Prostate gland (tissue), 2 donors: ENCODE results near the gene CHRNA1. TPM values are rescaled to one million over a fixed set of nuclear protein-coding genes. Genes with fewer than 3 reads are reported as not detected.

ENCODE experiments used
- DNase-seq: peaks from one replicate; pipeline ENCODE4 v3.0.0-alpha.2; 2019; ENCODE audit warnings: low spot score
- H3K27ac ChIP-seq, 2 donors: fragments of 200-600 bp; sonication (generic); 2 replicates each; pipeline ENCODE4 v1.5.1; 2017 to 2019
- H3K27me3 ChIP-seq: fragments of 200-600 bp; sonication (generic); replicated peaks from 2 replicates; pipeline ENCODE4 v1.5.1; 2019; ENCODE audit not compliant: insufficient read depth
- H3K36me3 ChIP-seq, 2 donors: fragments of 200-600 bp; sonication (generic); 1 replicate in 1 of 2; 2 replicates in 1 of 2; pipeline versions ENCODE4 v1.5.1 to v1.8.1; 2017 to 2019
- H3K4me1 ChIP-seq: fragments of 200-600 bp; sonication (generic); replicated peaks from 2 replicates; pipeline ENCODE4 v1.5.1; 2019
- H3K4me3 ChIP-seq, 2 donors: fragments of 200-600 bp; sonication (generic); 2 replicates each; pipeline ENCODE4 v1.5.1; 2017 to 2019
- H3K9me3 ChIP-seq: fragments of 200-600 bp; sonication (generic); 2 replicates; pipeline ENCODE4 v1.5.1; 2017
- POLR2A ChIP-seq: fragments of 450-650 bp; IDR thresholded peaks from one replicate; pipeline ENCODE4 v1.6.1; 2016; ENCODE audit warnings: antibody characterized with exemption, mild to moderate bottlenecking
- POLR2AphosphoS5 ChIP-seq: sonication (generic); formaldehyde crosslinking; IDR thresholded peaks from one replicate; pipeline ENCODE4 v1.6.1; 2017; ENCODE audit warnings: antibody characterized with exemption
- WGBS: methylation state at CpG from one replicate; pipeline ENCODE4 v1.1.5; 2018; 5-methylcytosine and 5-hydroxymethylcytosine counted together
- intact Hi-C: fragments of 100-400 bp; cut with DNase I; formaldehyde crosslinking; loops from one replicate; pipeline ENCODE4 v1.14.2; 2022
- total RNA-seq, 2 donors: library from RNA; depleted of rRNA; stranded (reverse); fragments of >200 nt; gene quantifications; one replicate each; pipeline ENCODE4 v1.1.0, GENCODE V29; 2016
- TF ChIP-seq, protein P1 (sequence below), 4 experiments: fragments of 200-600 bp in 2 of 4; fragments of 450-650 bp in 2 of 4; sonication (generic) in 2 of 4; IDR thresholded peaks; 1 replicate in 3 of 4; 2 replicates in 1 of 4; pipeline ENCODE4 v1.5.1; 2016 to 2019; ENCODE audit warnings: antibody characterized with exemption in 4 of 4, mild to moderate bottlenecking in 2 of 4, moderate library complexity in 2 of 4

Gene CHRNA1
- total RNA-seq, 2 donors from 2014 or later, result 4.0 TPM; not detected in 1

GRCh38 chr2:174765576-174765975 lies 1.3 kb upstream of the CHRNA1 start:
- H3K27ac ChIP-seq, result no peak overlapping the region
- no peak for DNase-seq
- 79% methylated on average over 4 of the region's 4 CpGs for WGBS

GRCh38 chr2:174763780-174764179 lies 492 bp downstream of the CHRNA1 start:
- H3K9me3 ChIP-seq, result no peaks in the 10 kb centered on the region
- WGBS, result 95% methylated on average over 4 of the region's 4 CpGs
- DNase-seq, result no peak

More at GRCh38 chr2:174765576-174765975, 1.3 kb upstream of the CHRNA1 start:
- no peaks in the 10 kb centered on the region for H3K4me1 ChIP-seq
- intact Hi-C loops, result no loop called here
- H3K4me3 ChIP-seq, result no peak overlapping the region
- H3K36me3 ChIP-seq, result no peaks in the 10 kb centered on the region
- H3K9me3 ChIP-seq, result no peaks in the 10 kb centered on the region
- H3K27me3 ChIP-seq, result no peaks in the 10 kb centered on the region
- no peak for TF ChIP-seq POLR2AphosphoS5
- no peak for TF ChIP-seq POLR2A
- TF ChIP-seq, protein P1, sequence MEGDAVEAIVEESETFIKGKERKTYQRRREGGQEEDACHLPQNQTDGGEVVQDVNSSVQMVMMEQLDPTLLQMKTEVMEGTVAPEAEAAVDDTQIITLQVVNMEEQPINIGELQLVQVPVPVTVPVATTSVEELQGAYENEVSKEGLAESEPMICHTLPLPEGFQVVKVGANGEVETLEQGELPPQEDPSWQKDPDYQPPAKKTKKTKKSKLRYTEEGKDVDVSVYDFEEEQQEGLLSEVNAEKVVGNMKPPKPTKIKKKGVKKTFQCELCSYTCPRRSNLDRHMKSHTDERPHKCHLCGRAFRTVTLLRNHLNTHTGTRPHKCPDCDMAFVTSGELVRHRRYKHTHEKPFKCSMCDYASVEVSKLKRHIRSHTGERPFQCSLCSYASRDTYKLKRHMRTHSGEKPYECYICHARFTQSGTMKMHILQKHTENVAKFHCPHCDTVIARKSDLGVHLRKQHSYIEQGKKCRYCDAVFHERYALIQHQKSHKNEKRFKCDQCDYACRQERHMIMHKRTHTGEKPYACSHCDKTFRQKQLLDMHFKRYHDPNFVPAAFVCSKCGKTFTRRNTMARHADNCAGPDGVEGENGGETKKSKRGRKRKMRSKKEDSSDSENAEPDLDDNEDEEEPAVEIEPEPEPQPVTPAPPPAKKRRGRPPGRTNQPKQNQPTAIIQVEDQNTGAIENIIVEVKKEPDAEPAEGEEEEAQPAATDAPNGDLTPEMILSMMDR (IDR thresholded peaks at IDR 0.05), result no peak

DNA sequence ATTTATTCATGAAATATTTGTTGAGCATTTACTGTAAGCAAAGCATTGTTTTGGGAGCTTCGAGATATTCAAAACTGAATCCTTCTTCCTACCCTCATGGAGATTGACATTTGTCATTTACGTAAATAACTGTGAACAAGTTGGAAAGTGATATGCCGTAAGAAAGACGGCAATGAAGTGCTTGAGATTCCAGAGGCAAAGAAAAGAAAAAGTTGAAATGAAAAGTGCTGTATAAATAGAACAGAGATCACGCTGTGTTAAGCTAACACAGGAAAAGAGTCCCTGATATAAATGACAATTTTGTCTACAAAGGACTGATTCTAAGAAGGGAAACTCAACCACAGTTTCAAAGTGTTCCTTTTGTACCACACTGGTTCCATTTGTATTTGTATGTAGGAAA lies 1.8 kb downstream of the CHRNA1 start:
- TF ChIP-seq, protein P1 (IDR thresholded peaks at IDR 0.05), result no peak
- TF ChIP-seq POLR2AphosphoS5, result no peak
- TF ChIP-seq POLR2A, result no peak
- intact Hi-C loops, result no loop called here
- Histone ChIP-seq H3K27me3 (no peaks in the 10 kb centered on the region), H3K4me1 (no peaks in the 10 kb centered on the region), H3K9me3 (no peaks in the 10 kb centered on the region), H3K27ac (no peak overlapping the region), H3K4me3 (no peak overlapping the region), H3K36me3 (no peaks in the 10 kb centered on the region)
- DNase-seq, result no peak
- WGBS, result 77% methylated on average over 5 of the region's 5 CpGs

More at GRCh38 chr2:174763780-174764179, 492 bp downstream of the CHRNA1 start:
- H3K4me3 ChIP-seq, result no peak overlapping the region
- no peaks in the 10 kb centered on the region for H3K4me1 ChIP-seq
- intact Hi-C loops, result no loop called here
- H3K27ac ChIP-seq, result no peak overlapping the region
- H3K27me3 ChIP-seq, result no peaks in the 10 kb centered on the region
- no peak for TF ChIP-seq POLR2AphosphoS5
- no peak for TF ChIP-seq POLR2A
- TF ChIP-seq, protein P1 (IDR thresholded peaks at IDR 0.05), result no peak
- no peaks in the 10 kb centered on the region for H3K36me3 ChIP-seq

DNA sequence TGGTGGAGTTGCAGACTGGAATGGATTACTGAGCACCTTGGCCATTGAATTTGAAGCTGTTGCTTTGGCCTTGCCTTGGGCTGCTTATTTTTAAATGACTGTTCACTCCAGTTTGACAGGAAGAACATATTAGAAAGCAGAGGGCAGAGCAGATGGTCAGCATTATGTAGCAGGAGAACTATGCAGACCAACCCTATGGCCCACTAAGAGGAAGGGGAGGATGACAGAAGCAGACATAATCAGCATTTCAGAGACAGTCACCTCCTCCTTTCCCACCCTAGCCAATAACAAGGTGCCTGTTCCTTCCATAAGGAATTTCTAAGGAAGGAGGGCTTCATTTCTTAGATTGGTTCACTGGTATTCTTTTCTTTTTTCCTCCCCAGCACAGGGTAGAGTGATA lies 2.4 kb downstream of the CHRNA1 start:
- Histone ChIP-seq H3K4me1 (no peaks in the 10 kb centered on the region), H3K36me3 (no peaks in the 10 kb centered on the region), H3K4me3 (no peak overlapping the region), H3K9me3 (no peaks in the 10 kb centered on the region), H3K27me3 (no peaks in the 10 kb centered on the region), H3K27ac (no peak overlapping the region)
- TF ChIP-seq, protein P1 (IDR thresholded peaks at IDR 0.05), result no peak
- TF ChIP-seq POLR2AphosphoS5, result no peak
- TF ChIP-seq POLR2A, result no peak
- intact Hi-C loops, result no loop called here
- DNase-seq, result no peak

DNA sequence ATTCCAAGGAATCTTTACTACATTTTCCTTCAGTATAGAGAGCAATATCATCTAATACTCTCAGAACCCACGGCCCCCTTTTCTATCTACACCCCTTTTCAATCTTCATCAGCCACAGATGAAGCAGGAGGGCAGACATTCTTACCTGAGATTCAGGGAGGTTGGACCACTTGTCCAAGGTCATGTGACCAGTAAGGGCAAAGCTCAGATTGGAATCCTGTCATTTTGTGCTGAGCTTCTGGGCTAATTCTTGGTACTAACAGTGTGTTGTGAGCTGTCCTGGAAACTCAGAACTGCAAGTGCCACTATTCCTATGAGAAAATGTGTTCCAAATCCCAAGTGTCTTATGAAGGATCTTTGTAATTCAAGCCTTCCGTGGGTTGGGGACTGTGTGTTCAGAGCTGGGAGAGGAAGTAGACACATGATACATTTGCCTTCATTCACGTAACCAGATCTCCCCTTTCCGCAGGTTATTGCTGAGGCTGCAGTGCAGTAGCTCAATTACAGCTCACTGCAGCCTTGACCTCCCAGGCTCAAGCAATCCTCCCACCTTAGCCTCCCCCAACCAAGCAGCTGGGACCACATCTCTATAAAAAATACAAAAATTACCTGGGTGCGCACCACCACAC lies 3.3 kb downstream of the CHRNA1 start:
- TF ChIP-seq, protein P1 (IDR thresholded peaks at IDR 0.05), result no peak
- TF ChIP-seq POLR2AphosphoS5 (no peak), POLR2A (no peak)
- intact Hi-C loops, result no loop called here
- Histone ChIP-seq H3K9me3 (no peaks in the 10 kb centered on the region), H3K27me3 (no peaks in the 10 kb centered on the region), H3K4me3 (no peak overlapping the region), H3K27ac (no peak overlapping the region), H3K4me1 (no peaks in the 10 kb centered on the region), H3K36me3 (no peaks in the 10 kb centered on the region)
- DNase-seq, result no peak
- WGBS, result 85% methylated on average over 5 of the region's 5 CpGs
